NK-92 treated with Interleukin-12 subunit alpha and Interleukin-12 subunit beta, amount 100 ng/mL, for 24 hours (cell line): Measurements from ENCODE around the gene BRI3.
"Not testable (repeated sequence)": the region's sequence is repeated elsewhere in the genome, so short reads cannot be mapped to it uniquely, and the experiment has no call there.

Experiments used
- DNase-seq: peaks from one replicate; lab custom pipeline; 2025; lab: John Stamatoyannopoulos, UW

The BRI3 gene

DNA sequence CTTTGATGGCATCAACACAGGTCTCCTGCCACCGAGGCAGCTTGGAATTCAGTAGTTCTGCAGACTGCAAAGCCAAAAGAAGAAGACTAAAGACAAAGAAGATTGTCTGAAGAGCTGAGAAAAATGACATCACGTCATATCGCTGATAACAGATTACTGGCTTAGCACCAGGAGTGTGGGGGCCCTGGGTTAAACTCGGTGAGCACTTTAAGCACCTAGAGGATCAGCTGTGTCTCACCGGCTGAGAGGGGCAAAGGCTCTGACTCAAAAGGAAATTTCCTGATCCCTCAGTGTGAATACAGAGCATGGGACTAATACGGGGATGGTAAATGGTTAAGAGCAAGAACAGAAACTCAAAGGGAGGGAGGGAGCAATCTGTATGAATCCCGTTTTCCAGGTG lies 30.7 kb downstream of the BRI3 start:
- no peak for DNase-seq

DNA sequence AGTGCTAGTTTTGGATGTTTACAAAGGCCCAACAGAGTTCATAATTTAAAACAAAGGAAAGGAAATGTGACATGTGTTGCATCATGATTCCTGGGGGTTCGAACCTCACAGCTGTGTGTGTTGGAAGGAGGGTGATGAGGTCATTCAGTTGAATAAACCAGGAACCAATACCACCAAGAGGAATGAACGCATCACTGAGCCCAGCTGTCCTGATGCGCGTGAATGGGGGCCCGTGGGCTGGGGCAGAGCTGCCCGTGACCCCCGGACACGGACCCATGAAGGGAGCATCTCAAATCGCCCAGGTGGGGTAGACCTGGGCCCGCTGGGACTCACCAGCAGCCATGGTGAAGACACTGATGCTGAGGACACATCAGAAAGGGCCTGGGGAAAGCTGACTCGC lies 33.0 kb downstream of the BRI3 start:
- no peak for DNase-seq

DNA sequence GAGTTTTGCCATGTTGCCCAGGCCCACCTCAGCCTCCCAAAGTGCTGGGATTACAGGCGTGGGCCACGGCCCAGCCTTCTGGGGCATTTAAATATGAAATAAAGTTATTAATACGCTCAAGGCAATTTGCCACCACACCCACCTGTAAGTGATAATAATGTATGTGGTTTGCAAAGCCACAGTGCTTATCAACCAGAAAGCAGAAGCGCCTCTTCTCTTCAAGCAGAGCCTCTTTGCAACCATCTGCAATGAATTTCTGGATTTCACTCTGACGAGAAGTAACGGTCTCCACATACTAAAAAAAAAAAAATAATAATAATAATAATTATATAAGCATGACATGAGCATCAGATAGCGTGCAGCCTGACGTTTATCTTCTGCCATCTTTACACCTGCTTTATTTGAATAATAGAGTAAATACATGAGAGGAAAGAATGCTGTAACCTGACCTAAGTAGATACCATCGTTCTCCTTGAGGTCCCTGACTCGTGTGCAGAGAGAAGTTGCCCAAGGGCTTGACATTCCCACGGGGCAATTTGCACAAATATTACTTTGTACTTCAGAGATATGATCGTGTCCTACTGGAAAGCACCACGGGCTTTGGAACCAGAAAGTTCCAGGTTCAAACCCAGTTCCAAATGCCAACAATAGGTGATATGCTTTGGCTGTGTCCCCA lies 34.0 kb downstream of the BRI3 start:
- no peak for DNase-seq

DNA sequence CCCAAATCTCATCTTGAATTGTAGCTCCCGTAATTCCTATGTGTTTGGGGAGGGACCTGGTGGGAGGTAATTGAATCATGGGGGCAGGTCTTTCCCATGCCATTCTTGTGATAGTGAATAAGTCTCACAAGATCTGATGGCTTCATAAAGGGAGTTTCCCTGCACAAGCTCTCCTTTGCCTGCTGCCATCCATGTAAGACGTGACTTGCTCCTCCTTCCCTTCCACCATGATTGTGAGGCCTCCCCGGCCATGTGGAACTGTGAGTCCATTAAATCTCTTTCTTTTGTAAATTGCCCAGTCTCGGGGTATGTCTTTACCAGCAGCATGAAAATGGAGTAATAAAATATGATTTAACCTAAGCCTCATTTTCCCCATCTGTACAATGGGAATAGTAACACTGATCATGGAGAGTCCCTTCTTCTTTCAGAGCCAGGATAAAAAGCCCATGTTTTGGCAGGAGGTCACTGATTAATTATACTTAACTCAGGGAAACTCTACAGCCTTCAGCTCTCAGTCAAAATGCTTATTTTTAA lies 34.6 kb downstream of the BRI3 start:
- DNase-seq = not testable (repeated sequence)

DNA sequence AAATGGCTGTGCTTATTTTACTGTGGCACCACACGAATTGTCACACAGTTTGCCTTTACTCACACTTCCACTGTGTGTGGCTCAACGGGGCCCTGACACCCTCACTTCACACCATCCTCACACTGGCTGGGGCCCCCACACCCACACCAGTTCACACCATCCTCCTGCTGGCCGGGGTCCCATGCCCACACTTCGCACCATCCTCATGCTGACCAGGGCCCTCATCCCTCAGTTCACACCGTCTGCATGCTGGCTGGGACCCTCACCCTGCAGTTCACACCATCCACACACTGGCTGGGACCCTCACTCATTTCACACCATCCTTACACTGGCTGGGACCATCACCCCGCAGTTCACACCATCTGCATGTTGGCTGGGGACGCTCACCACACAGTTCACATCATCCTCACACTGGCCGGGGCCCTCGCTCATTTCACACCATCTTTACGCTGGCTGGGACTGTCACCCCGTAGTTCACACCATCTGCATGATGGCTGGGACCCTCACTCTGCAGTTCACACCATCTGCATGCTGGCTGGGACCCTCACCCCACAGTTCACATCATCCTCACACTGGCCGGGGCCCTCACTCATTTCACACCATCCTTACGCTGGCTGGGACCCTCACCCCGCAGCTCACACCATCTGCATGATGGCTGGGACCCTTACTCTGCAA lies 36.0 kb downstream of the BRI3 start:
- DNase-seq = no peak

DNA sequence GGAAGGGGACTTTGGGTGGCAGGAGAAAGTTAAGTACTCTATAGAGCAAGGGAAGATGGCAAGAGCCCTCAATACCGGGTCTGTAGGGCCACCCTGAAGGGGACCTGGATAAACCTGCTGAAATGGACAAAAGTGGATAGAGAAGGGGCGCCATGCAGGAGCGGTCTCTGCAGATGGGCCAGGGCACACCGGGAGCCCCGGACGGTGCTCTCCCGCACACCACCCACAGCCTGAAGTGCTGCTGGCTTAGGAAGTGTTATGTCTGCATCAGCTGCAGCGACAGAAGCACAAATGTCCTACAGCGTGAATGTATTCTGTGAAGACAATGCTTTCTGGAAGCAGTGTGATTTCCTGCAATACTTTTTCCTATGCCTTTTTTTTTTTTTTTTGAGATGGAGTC lies 37.7 kb downstream of the BRI3 start:
- no peak for DNase-seq

DNA sequence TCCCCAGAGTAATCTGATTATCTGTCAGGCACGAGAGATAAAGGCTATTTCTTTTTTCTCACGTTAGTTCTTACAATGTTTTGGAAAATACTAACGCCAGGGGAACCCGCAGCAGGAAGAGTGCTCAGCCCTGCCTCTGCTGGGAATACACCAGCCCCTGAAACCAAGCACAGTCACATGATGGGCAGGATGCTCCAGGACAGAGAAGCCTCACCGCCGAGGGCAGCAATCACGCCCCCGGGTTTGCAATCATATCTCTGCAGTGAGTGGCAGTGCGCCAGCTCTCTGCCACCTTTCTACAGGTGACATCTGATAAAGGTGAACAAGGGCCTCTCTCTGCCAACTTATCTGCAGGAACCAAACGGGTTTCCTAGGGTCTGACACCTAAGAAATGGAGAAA lies 39.8 kb downstream of the BRI3 start:
- no peak for DNase-seq

DNA sequence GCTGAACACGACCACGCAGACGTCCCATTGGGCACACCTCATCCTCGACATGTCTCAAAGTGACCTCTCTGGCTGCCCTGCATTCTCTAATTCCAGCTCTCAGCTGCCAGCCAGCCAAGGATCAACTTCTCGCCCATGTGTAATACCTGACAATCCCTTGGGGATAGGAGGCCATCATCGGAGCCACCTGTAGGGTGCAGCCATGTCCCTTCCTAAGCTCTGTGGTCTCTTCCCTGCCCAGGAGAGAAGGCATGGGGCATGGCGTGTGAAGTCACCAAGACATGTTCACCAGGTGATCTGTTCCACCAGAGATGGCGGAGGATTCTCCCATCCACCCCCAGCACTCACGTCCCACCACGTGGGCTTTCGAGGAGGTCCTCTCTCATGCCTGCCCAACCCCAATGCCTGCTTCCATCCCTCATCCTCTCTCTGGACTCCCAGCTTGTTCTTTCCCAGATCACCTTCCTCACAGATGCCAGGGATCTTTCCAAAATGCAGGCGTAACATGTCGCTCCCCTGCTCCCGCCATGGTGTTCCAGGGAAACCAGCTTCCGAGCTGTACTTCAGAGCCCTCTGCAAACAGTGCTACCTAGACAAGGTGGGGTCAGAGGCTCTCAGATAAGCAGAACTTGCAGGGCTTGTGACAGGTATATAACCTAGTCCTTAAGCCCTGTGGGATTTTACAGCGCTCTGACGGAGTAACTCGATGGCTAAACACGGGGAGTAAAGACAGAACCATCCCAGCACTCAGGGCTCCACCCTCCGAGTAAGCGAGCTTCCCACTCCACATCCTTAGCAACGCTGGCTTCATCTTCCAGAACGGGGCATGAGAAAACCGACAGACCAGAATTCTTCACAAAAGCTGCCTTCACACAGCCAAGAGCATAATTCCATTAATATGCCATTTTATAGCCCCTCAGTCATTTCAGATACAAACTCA lies 41.1 kb downstream of the BRI3 start:
- no peak for DNase-seq

DNA sequence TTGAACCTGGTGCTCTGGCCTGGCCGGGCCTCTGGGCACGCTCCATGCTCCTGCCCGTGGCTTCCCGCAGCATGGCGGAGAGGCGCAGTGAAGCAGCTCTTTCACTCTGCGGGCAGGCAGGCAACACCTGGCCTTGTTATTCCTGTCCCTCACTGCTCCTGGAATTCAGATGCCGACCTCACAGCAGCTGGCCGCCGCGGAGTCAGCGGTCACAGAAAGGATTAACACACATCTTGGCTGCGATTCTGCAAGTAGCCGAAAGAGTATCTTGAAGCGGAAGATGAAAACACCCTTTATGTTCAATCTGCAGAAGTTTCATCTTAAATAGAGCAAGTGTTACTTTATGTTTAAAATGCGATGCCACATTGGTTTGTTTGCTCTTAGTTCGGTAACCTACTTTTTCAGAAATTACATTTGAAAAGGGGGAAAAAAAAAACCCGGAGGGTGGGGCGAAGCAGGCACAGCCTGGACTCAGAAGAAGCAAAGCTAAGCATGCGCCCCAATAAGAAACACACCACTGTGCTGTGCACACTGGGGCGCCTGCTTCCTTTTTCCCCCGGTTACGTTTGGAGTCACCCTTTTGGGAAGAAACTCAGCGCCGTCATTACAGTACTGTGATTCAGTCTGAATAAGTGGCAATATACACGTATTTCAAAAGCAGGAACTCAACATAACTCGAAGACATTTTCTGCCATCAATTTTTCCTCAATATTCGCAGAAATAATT lies 42.3 kb downstream of the BRI3 start:
- DNase-seq = no peak

DNA sequence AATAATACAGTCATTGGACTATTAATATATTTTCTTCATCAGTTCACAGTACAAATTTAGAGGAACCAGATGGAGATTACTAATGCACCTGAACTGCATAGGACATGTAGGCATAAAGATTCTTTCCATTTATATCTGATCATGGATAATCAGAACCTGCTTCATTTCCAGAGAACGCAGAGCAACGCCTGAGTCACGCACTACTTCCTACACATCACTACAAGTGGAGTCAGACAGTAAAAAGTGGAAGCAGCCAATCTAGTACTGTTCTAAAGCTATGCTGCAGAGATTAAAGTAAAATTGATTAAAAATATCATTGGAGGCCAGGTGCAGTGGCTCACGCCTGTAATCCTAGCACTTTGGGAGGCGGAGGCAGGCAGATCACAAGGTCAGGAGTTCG lies 43.3 kb downstream of the BRI3 start:
- no peak for DNase-seq

DNA sequence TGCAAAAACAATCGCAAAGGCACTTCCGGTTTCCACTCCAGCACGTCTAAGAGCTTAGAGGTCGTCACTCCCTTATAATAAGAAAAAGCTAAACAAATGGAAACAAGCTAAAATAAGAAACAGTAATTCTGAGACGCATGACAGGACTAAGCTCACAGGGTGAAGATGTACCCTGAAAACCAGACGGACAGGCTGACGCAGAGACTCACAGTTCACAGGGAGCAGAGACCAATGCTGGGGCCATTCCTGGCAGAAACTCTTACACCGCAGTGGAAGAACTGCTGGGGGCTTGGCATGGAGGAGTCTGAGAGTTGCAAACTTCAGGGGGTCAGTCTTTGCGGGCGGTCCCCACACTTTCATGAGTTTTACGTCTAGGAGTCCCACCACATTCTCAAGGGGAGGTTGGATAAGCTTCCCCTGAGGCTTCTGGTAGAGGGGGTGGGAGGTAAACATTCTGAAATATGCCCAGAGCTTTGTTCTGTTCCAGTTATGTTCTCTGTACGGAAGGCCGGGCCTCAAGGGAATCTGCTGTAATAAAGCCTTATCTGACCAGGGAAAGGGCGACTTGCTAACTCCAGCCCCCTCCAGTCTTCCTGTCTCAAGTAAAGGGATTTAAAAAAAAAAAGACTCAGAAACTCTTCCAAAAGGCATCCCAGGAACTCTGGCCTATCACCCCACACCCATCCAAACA lies 47.8 kb downstream of the BRI3 start:
- no peak for DNase-seq

DNA sequence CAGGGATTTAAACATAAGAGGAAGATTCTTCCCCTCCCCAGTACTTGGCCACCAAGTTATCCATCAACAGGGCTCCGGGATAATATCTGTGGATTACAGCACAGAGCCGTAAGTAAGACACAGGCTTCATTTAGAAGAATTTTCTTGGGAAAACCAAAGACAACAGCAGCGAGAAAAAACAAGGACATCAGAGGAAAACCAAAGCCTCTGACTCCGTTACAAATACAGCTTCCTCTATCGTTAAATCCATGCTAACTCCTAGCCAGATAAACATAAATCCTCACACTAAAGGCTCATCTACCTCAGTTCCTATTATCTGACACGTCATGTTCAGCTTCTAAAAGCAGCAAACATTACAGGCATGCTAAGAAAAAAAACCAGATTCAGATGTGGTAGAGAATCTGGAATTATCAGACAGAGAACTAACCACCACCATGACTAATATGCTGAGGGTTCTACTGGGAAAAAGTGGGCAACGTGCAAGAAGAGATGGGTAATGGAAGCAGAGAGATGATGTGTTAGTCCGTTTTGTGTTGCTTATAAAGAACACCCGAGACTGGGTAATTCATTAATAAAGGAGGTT lies 48.4 kb downstream of the BRI3 start:
- DNase-seq = no peak

DNA sequence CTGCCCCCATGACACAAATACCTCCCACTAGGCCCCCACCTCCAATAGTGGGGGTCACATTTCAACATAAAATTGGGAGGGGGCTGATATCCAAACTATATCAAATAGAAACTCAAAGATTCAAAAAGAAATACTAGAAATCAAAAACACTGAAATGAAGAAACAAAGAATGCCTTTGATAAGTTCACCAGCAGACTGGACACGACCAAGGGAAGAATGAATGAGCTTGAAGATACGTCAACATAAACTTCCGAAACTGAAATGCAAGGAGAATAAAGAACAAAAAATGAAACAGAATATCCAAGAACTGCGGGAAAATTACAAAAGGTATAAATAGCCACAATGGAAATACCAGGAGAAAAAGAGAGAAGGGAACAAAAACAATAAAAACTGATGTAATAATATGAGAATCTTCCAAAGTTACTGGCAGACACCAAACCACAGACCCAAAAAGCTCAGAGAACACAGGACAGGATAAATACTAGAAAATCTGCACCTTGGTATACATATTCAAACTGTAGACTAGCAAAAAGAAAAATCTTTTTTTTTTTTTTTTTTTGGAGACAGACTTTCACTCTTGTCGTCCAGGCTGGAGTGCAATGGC lies 49.5 kb downstream of the BRI3 start:
- DNase-seq = no peak

DNA sequence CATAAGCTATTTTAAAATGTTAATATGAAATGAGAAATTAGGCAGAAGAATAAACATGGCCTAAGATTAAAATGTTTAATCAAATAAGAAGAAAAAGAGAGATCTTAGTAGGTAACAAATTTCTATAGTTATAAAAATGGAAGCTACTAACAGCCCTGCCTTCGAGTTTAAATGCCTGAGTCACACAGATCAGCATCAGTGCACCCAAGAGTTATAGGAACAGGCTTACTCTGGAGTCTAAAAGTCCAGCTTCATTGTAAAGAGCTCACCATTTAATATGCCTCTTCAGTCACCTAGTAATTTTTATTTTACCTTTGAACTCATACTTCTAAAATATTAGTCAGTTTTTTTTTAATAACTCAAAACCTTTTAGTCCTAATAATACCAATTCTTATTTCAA lies 52.6 kb downstream of the BRI3 start:
- no peak for DNase-seq

DNA sequence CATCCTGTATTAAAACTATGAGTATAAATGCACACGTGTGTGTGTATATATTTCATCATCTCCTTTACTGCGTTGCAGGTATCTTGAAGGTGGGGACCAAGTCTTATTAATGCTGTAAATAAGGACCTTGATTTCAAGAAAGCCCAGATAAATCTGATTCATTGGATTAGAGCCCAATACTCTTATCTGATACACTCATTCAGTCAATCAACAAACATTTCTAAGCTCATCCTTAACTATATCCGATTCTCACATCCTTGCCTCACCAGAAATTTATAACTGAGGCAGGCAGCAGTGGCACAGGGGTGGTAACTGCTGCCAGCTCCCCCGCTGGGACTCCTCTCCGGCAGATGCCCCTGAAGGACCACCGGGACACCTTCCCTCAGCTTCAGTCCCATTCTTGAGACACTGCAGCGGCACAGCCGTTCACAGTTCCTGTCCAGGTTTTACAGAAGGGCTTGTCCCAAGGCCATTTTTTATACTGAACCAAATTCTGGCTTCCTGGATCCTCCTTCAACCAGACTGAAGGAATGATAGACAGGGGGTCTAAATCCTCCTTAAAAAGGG lies 54.0 kb downstream of the BRI3 start:
- DNase-seq = no peak

DNA sequence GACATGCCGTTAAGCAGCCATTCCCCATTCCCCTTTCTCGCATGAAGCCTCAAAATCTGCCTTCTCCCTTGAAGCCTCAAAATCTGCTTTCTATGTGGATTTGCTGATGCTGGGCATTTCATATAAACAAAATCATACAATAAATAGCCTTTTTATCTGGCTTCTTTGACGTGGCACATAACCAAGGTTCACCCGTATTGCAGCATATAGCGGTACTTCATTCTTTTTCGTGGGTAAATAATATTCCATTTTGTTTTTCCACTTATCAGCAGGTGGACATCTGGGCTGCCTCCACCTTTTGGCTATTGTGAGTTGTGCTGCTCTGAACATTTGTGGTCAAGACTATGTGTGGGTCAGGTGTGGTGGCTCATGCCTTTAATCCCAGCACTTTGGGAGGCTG lies 57.0 kb downstream of the BRI3 start:
- no peak for DNase-seq

DNA sequence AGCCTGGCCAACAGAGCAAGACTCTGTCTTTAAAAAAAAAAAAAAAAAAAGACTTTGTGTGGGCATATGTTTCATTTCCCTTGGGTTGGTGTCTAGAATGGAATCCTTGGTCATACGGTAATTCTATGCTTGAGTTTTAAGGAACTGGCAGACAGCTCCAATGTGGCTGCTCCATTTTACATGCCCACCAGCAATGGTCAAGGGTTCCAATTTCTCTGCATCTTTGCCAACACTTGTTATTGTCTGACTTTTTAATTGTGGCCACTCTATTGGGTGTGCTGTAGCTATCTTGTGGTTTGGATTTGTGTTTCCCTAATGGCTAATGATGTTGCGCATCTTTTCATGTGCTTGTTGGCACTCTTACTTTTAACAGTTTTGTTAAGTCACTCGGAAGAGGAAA lies 57.6 kb downstream of the BRI3 start:
- DNase-seq = no peak

DNA sequence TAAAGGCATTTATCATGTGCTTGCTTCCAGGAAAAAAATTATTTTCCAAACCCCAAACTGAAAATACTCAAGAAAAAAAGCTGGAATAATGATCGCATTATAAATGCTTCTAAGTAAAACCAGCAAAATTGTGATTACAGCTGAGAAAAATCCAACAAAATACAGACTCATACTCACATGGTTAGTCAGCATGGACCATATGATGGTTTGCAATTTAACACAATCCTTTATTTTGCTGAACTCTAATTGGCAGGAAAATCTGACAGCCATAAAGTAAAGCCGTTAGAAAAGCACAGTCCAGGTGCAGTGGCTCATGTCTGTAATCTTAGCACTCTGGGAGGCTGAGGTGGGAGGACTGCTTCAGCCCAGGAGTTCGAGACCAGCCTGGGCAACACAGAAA lies 59.6 kb downstream of the BRI3 start:
- DNase-seq = no peak
